CD4-positive, alpha-beta T cell (primary cell): ENCODE measurements around the gene C3orf70. TPM values are rescaled to one million over a fixed set of nuclear protein-coding genes. Genes with fewer than 3 reads are reported as not detected.

Experiments
- ATAC-seq: fragments of 200-7000 bp; cut with Tn5 transposase; one replicate; pipeline ENCODE4 v1.10.0; 2022; ENCODE audit warnings: mild to moderate bottlenecking; ENCODE audit not compliant: poor library complexity
- CTCF ChIA-PET: fragments of 350-600 bp; sonication (Branson Sonifier 250); formaldehyde crosslinking; loops from one replicate; lab custom pipeline; 2021; ENCODE audit warnings: antibody characterized with exemption, inconsistent platforms; lab: Charles Lee
- POLR2A ChIA-PET: fragments of 350-600 bp; sonication (Branson Sonifier 250); formaldehyde crosslinking; loops from one replicate; lab custom pipeline; 2021; ENCODE audit warnings: antibody characterized with exemption, inconsistent platforms; lab: Charles Lee
- DNase-seq, 14 experiments: peaks; one replicate each; pipeline ENCODE4 v3.0.0-alpha.2; 2013 to 2020; ENCODE audit warnings: mixed read lengths in 2 of 14
- H3K27ac ChIP-seq, 2 donors: one replicate each; pipeline versions ENCODE4 v1.5.1 to v1.7.0; 2013; ENCODE audit warnings: low read length in 2 of 2, low read depth in 1 of 2, mild to moderate bottlenecking in 1 of 2
- H3K27me3 ChIP-seq, 2 experiments: 1 replicate in 1 of 2; 2 replicates in 1 of 2; pipeline versions ENCODE4 v1.6.1 to v1.7.0; 2013; ENCODE audit warnings: low read length in 2 of 2, control low read depth in 1 of 2, mild to moderate bottlenecking in 1 of 2, moderate library complexity in 1 of 2; ENCODE audit not compliant: insufficient read depth in 2 of 2, control insufficient read depth in 1 of 2
- H3K36me3 ChIP-seq: one replicate; pipeline ENCODE4 v1.6.1; 2013; ENCODE audit warnings: low read length, control low read depth; ENCODE audit not compliant: insufficient read depth
- H3K4me1 ChIP-seq: one replicate; pipeline ENCODE4 v1.6.1; 2013; ENCODE audit warnings: low read length, control low read depth; ENCODE audit not compliant: insufficient read depth
- H3K4me3 ChIP-seq: one replicate; pipeline ENCODE4 v1.5.1; 2013; ENCODE audit warnings: mild to moderate bottlenecking, low read length, moderate library complexity
- H3K9me3 ChIP-seq, 2 experiments: 1 replicate in 1 of 2; 2 replicates in 1 of 2; pipeline versions ENCODE4 v1.6.1 to v1.7.0; 2013; ENCODE audit warnings: low read length in 2 of 2, mild to moderate bottlenecking in 2 of 2, control low read depth in 1 of 2, moderate library complexity in 1 of 2; ENCODE audit not compliant: control insufficient read depth in 1 of 2, insufficient read depth in 1 of 2
- H3K27ac Mint-ChIP-seq: one replicate; pipeline ENCODE4 v1.8.0; 2020; ENCODE audit warnings: mixed read lengths
- H3K27me3 Mint-ChIP-seq: one replicate; pipeline ENCODE4 v1.8.0; 2021; ENCODE audit warnings: mixed read lengths
- H3K36me3 Mint-ChIP-seq: one replicate; pipeline ENCODE4 v1.8.0; 2021; ENCODE audit warnings: low read depth, mixed read lengths
- H3K4me1 Mint-ChIP-seq: one replicate; pipeline ENCODE4 v1.8.0; 2021; ENCODE audit warnings: low read depth, mixed read lengths
- H3K4me3 Mint-ChIP-seq: one replicate; pipeline ENCODE4 v1.8.0; 2020; ENCODE audit warnings: mild to moderate bottlenecking, mixed read lengths
- H3K9me3 Mint-ChIP-seq: one replicate; pipeline ENCODE4 v1.8.0; 2020; ENCODE audit warnings: mixed read lengths
- intact Hi-C, 2 experiments: fragments of 100-400 bp; cut with DNase I in 1 of 2; cut with micrococcal nuclease in 1 of 2; formaldehyde crosslinking; loops; one replicate each; pipeline versions ENCODE4 v1.15.1 to v1.9.0; 2023 to 2025; cut with DNase I, micrococcal nuclease
- total RNA-seq, 174 experiments: library from RNA in 2 of 174; stranded (reverse) in 2 of 174; gene quantifications; one replicate each; pipeline ENCODE4 v1.2.3 and lab custom pipeline; 2021 to 2026
- TF ChIP-seq, protein P1 (sequence below): fragments of 200-600 bp; IDR thresholded peaks from one replicate; pipeline ENCODE4 v1.8.0; 2022; ENCODE audit warnings: antibody characterized with exemption, mild to moderate bottlenecking

The C3orf70 gene
- total RNA-seq, 2 experiments from 2014 or later: not detected

DNA sequence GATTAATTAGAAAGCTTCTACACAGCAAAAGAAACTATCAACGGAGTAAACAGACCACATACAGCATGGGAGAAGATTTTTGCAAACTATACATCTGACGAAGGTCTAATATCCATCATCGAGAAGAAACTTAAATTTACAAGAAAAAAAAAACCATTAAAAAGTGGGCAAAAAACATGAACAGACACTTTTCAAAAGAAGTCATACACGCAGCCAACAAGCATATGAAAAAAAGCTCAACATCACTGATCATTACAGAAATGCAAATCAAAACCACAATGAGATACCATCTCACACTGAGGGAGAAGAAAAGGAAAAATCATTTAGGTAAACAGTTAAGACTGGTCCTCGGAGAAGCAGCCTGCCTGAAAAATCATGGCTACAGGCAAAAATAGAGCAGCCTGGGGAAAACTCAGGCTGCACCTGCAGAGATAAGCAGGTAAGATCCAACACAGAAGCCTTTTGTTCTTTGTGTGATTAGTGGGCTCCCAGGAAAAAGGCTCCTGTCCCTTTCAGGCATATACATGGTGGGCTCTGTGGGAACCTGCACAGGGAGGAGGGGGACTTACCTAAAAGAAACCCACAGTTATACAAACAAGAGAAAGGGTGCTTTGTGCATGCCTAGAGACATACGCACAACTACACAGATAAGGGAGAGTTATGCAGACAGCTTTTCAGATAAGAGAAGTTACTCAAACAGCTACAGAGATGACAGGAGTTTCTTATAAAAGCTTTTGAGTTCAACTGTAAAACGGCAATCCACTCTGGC lies 49.3 kb downstream of the C3orf70 start:
- no peak for ATAC-seq
- Mint-ChIP-seq H3K4me1 (no peaks in the 10 kb centered on the region), H3K4me3 (no peak overlapping the region), H3K27me3 (peaks cover 51% of the 10 kb centered on the region), H3K27ac (no peak overlapping the region), H3K36me3 (no peaks in the 10 kb centered on the region), H3K9me3 (peaks cover 11% of the 10 kb centered on the region)
- no peak for DNase-seq
- no peaks in the 10 kb centered on the region for H3K27me3 ChIP-seq
- TF ChIP-seq, protein P1, sequence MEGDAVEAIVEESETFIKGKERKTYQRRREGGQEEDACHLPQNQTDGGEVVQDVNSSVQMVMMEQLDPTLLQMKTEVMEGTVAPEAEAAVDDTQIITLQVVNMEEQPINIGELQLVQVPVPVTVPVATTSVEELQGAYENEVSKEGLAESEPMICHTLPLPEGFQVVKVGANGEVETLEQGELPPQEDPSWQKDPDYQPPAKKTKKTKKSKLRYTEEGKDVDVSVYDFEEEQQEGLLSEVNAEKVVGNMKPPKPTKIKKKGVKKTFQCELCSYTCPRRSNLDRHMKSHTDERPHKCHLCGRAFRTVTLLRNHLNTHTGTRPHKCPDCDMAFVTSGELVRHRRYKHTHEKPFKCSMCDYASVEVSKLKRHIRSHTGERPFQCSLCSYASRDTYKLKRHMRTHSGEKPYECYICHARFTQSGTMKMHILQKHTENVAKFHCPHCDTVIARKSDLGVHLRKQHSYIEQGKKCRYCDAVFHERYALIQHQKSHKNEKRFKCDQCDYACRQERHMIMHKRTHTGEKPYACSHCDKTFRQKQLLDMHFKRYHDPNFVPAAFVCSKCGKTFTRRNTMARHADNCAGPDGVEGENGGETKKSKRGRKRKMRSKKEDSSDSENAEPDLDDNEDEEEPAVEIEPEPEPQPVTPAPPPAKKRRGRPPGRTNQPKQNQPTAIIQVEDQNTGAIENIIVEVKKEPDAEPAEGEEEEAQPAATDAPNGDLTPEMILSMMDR: no peak
- no peak overlapping the region for H3K4me3 ChIP-seq
- H3K36me3 ChIP-seq: no peaks in the 10 kb centered on the region
- no peak overlapping the region for H3K27ac ChIP-seq
- ChIA-PET POLR2A (no interaction called here), CTCF (no interaction called here)
- H3K9me3 ChIP-seq: peaks cover 4 to 10% of the 10 kb centered on the region in 2 experiments
- H3K4me1 ChIP-seq: no peaks in the 10 kb centered on the region
- intact Hi-C loops: no loop called here

DNA sequence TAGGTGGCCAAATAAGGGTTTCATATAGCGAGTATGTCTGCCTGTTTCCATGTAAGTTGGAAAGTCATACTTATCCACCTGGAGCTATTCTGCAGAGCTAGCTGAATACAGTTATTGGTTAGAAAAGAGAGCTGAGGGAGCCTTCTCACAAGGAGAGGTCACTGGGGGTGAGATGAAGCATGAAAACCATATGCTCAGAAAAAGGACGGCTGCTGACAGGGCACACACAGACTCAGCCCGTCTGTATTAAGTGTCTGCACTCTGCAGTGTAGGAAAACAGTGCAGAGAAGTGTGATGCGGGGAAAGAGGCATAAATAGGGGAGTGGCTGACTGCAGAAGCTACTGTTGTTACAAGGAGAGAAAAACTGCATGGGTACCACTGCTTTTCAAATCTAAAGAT lies 58.2 kb downstream of the C3orf70 start:
- Histone ChIP-seq H3K4me1 (no peaks in the 10 kb centered on the region), H3K27me3 (peaks cover 0 to 5% of the 10 kb centered on the region in 2 experiments), H3K36me3 (no peaks in the 10 kb centered on the region), H3K4me3 (no peak overlapping the region), H3K9me3 (peaks cover 0 to 4% of the 10 kb centered on the region in 2 experiments), H3K27ac (no peak overlapping the region)
- ChIA-PET POLR2A (no interaction called here), CTCF (no interaction called here)
- Mint-ChIP-seq H3K4me1 (no peaks in the 10 kb centered on the region), H3K9me3 (no peaks in the 10 kb centered on the region), H3K4me3 (no peak overlapping the region), H3K36me3 (no peaks in the 10 kb centered on the region), H3K27ac (no peak overlapping the region), H3K27me3 (peaks cover 50% of the 10 kb centered on the region)
- TF ChIP-seq, protein P1: no peak
- intact Hi-C loops: no loop called here
- no peak for ATAC-seq
- no peak for DNase-seq

DNA sequence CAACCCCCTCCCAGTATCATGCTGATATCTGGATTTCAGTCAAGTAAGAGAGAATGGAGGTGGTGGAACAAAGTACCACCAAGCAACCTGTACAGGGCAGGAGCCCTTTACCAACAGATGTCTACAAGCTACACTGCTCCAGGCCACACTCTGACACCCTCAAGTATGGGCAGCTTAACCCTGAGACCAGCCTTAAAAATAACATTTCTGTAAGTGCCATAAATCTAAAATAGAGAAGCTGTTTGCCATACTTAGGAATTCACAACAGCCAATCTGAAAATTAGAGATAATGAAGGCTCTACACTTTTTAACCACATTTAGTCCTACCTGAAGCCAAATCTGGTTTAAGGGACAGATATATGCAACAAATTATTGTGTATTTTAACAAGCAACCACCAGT lies 59.7 kb downstream of the C3orf70 start:
- H3K27ac Mint-ChIP-seq: no peak overlapping the region
- no peaks in the 10 kb centered on the region for H3K4me1 Mint-ChIP-seq
- no peak for DNase-seq
- H3K27ac ChIP-seq: no peak overlapping the region
- H3K36me3 Mint-ChIP-seq: no peaks in the 10 kb centered on the region
- peaks cover 35% of the 10 kb centered on the region for H3K27me3 Mint-ChIP-seq
- ATAC-seq: no peak
- TF ChIP-seq, protein P1: no peak
- no peaks in the 10 kb centered on the region for H3K36me3 ChIP-seq
- H3K27me3 ChIP-seq: peaks cover 0 to 5% of the 10 kb centered on the region in 2 experiments
- H3K4me1 ChIP-seq: no peaks in the 10 kb centered on the region
- H3K9me3 Mint-ChIP-seq: no peaks in the 10 kb centered on the region
- peaks cover 0 to 4% of the 10 kb centered on the region in 2 experiments for H3K9me3 ChIP-seq
- no peak overlapping the region for H3K4me3 ChIP-seq
- ChIA-PET CTCF (no interaction called here), POLR2A (no interaction called here)
- no peak overlapping the region for H3K4me3 Mint-ChIP-seq
- intact Hi-C loops: no loop called here
